Activated B cell treated with CpG ODN at 0.5 μM for 24 hours (primary cell): ENCODE results near the gene ADM2. TPM values are rescaled to one million over a fixed set of nuclear protein-coding genes. Genes with fewer than 3 reads are reported as not detected.

Source experiments
- ATAC-seq: fragments of 200-7000 bp; cut with Tn5 transposase; one replicate; pipeline ENCODE4 v1.10.0; 2021; ENCODE audit warnings: low read depth, mild to moderate bottlenecking, moderate library complexity
- CTCF ChIA-PET: fragments of 350-600 bp; sonication (Branson Sonifier 250); formaldehyde crosslinking; loops from one replicate; lab custom pipeline; 2021; ENCODE audit warnings: antibody characterized with exemption; lab: Charles Lee
- POLR2A ChIA-PET: fragments of 350-600 bp; sonication (Branson Sonifier 250); formaldehyde crosslinking; loops from one replicate; lab custom pipeline; 2021; ENCODE audit warnings: antibody characterized with exemption; lab: Charles Lee
- DNase-seq: peaks from one replicate; pipeline ENCODE4 v3.0.0; 2022
- H3K27ac Mint-ChIP-seq: one replicate; pipeline ENCODE4 v1.8.0; 2020; ENCODE audit warnings: mixed read lengths
- H3K27me3 Mint-ChIP-seq: one replicate; pipeline ENCODE4 v1.8.0; 2021; ENCODE audit warnings: mixed read lengths
- H3K36me3 Mint-ChIP-seq: one replicate; pipeline ENCODE4 v1.8.0; 2021; ENCODE audit warnings: low read depth, mixed read lengths
- H3K4me1 Mint-ChIP-seq: one replicate; pipeline ENCODE4 v1.8.0; 2021; ENCODE audit warnings: mixed read lengths
- H3K4me3 Mint-ChIP-seq: one replicate; pipeline ENCODE4 v1.8.0; 2020; ENCODE audit warnings: mild to moderate bottlenecking, mixed read lengths
- H3K9me3 Mint-ChIP-seq: one replicate; pipeline ENCODE4 v1.8.0; 2020; ENCODE audit warnings: mixed read lengths
- CTCF ChIP-seq: fragments of 200-600 bp; IDR thresholded peaks from one replicate; pipeline ENCODE4 v1.8.0; 2022; ENCODE audit warnings: antibody characterized with exemption, mild to moderate bottlenecking
- intact Hi-C: fragments of 100-400 bp; cut with micrococcal nuclease; formaldehyde crosslinking; loops from one replicate; pipeline ENCODE4 v1.15.1; 2024
- total RNA-seq: library from RNA; stranded (reverse); gene quantifications from 2 replicates; pipeline ENCODE4 v1.2.3, GENCODE V29; 2022

Gene ADM2
- total RNA-seq, 1 donor from 2014 or later, result 5.2 TPM

- DNase-seq (no peak), ATAC-seq (no peak)
- no peaks in the 10 kb centered on the region for H3K9me3 Mint-ChIP-seq
- H3K4me1 Mint-ChIP-seq, result peaks cover 7% of the 10 kb centered on the region
- H3K27ac Mint-ChIP-seq, result no peak overlapping the region
- ChIA-PET CTCF (no interaction called here), POLR2A (no interaction called here)
- TF ChIP-seq CTCF, result no peak
- H3K4me3 Mint-ChIP-seq, result no peak overlapping the region
- no peaks in the 10 kb centered on the region for H3K27me3 Mint-ChIP-seq
- H3K36me3 Mint-ChIP-seq, result no peaks in the 10 kb centered on the region
- intact Hi-C loops, result no loop called here
These were observed 8.3 kb downstream of the ADM2 start for GRCh38 chr22:50489363-50490243.

GRCh38 chr22:50490531-50491308, 9.4 kb downstream of the ADM2 start:
- H3K36me3 Mint-ChIP-seq, result no peaks in the 10 kb centered on the region
- peak overlapping the region; percentile 38 for H3K4me3 Mint-ChIP-seq
- ChIA-PET POLR2A (interaction anchor here (1.2 kb wide), 2 partner anchors 12 to 20 kb away, joined by 4 to 9 read pairs; no protein-coding TSS in a partner anchor), CTCF (no interaction called here)
- no peaks in the 10 kb centered on the region for H3K27me3 Mint-ChIP-seq
- intact Hi-C loops, result no loop called here
- no peak for TF ChIP-seq CTCF
- H3K27ac Mint-ChIP-seq, result no peak overlapping the region
- DNase-seq, result no peak
- no peaks in the 10 kb centered on the region for H3K9me3 Mint-ChIP-seq
- H3K4me1 Mint-ChIP-seq, result peaks cover 7% of the 10 kb centered on the region
- ATAC-seq, result peak; percentile 25

- no peak for DNase-seq
- no peak overlapping the region for H3K4me3 Mint-ChIP-seq
- H3K36me3 Mint-ChIP-seq, result no peaks in the 10 kb centered on the region
- H3K9me3 Mint-ChIP-seq, result no peaks in the 10 kb centered on the region
- no peak for TF ChIP-seq CTCF
- peaks cover 3% of the 10 kb centered on the region for H3K4me1 Mint-ChIP-seq
- intact Hi-C loops, result loop anchor here (5.0 kb wide), 2 partner anchors 40 to 100 kb away; no protein-coding TSS in a partner anchor
- ChIA-PET CTCF (interaction anchor here (1.0 to 2.6 kb wide), 9 partner anchors 11 to 241 kb away, joined by 3 to 14 read pairs (median 4); partner anchors contain the start of genes LMF2, NCAPH2 and SCO2), POLR2A (interaction anchor here (0.7 to 1.6 kb wide), 3 partner anchors 27 to 52 kb away, joined by 4 to 6 read pairs (median 6); no protein-coding TSS in a partner anchor)
- H3K27ac Mint-ChIP-seq, result no peak overlapping the region
- no peaks in the 10 kb centered on the region for H3K27me3 Mint-ChIP-seq
- ATAC-seq, result no peak
These were observed 15.8 kb downstream of the ADM2 start for GRCh38 chr22:50497093-50497492.

DNA sequence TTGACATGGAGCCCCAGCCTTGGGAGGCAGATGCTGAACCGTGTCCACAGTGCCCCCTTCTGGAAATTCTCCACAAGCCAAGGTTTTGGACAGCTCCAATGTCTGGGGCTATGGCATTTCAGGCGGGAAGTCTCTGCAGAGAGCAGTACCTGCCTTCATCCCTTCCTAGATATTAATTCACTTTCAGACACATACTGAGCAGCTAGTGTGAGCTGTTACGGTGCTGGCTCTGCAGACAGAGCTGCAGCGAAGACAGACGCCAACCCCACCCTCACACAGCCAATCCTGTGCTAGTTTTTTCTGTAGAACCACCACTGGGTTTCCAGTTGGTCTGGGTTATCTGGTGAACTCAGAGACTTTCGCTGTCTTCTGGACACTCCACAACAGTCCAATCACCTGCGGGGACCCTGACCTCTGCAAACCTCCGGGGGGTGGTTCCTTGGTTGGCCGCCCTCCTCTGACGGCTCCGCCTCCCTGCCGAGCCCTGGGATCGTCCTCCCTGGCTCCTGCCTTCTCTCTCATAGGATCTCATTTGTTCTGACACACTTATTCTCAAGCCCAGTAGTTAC, 17.1 kb downstream of the ADM2 start:
- Mint-ChIP-seq H3K4me1 (peaks cover 3% of the 10 kb centered on the region), H3K9me3 (no peaks in the 10 kb centered on the region), H3K4me3 (no peak overlapping the region), H3K27me3 (no peaks in the 10 kb centered on the region), H3K36me3 (peaks cover 2% of the 10 kb centered on the region), H3K27ac (no peak overlapping the region)
- no peak for TF ChIP-seq CTCF
- ATAC-seq (peak; percentile 95), DNase-seq (peak; percentile 38)
- CTCF ChIA-PET, result interaction anchor here (0.6 to 2.6 kb wide), 17 partner anchors 9 to 732 kb away, joined by 3 to 14 read pairs (median 5); partner anchors contain the start of genes HDAC10, LMF2, NCAPH2 and SCO2
- intact Hi-C loops, result loop anchor here (1.0 to 5.0 kb wide), 6 partner anchors 41 to 257 kb away; no protein-coding TSS in a partner anchor
- POLR2A ChIA-PET, result interaction anchor here (0.6 to 1.6 kb wide), 6 partner anchors 9 to 30 kb away, joined by 3 to 6 read pairs (median 3); partner anchors contain the start of genes LMF2, MIOX, NCAPH2 and SCO2
